Subcutaneous adipose tissue (tissue), 4 donors: Measurements from ENCODE around the gene DLG2. TPM values are rescaled to one million over a fixed set of nuclear protein-coding genes. Genes with fewer than 3 reads are reported as not detected.

Experiments used
- total RNA-seq, 4 donors: library from RNA; depleted of rRNA; stranded (reverse); fragments of >200 nt; gene quantifications; one replicate each; pipeline ENCODE4 v1.1.0, GENCODE V29; 2016
- TF ChIP-seq, protein P1 (sequence below): fragments of 450-650 bp; IDR thresholded peaks from one replicate; pipeline ENCODE4 v1.5.1; 2016; ENCODE audit warnings: low read depth, mild to moderate bottlenecking, control low read depth, antibody characterized with exemption, moderate library complexity

DLG2 gene
- total RNA-seq, 4 donors from 2014 or later: 3.6 to 7.0 (median 6.1) TPM

DNA sequence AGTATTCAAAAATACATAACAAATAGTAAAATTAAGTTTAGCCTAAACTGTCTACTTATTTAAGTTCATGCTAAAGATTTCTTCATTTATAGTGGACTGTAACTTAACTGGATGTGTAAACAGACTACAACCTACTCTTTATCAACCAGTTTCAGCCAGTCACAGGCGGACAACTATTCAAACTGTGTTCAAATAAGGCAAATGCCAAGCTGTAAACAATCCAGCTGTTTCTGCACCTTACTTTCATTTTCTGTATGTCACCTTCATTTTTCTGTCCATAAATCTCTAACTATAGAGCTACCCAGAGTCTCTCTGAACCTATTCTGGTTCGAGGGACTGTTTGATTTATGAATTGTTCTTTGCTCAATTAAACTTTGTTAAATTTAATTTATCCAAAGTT lies 992.8 kb downstream of the DLG2 start:
- TF ChIP-seq, protein P1, sequence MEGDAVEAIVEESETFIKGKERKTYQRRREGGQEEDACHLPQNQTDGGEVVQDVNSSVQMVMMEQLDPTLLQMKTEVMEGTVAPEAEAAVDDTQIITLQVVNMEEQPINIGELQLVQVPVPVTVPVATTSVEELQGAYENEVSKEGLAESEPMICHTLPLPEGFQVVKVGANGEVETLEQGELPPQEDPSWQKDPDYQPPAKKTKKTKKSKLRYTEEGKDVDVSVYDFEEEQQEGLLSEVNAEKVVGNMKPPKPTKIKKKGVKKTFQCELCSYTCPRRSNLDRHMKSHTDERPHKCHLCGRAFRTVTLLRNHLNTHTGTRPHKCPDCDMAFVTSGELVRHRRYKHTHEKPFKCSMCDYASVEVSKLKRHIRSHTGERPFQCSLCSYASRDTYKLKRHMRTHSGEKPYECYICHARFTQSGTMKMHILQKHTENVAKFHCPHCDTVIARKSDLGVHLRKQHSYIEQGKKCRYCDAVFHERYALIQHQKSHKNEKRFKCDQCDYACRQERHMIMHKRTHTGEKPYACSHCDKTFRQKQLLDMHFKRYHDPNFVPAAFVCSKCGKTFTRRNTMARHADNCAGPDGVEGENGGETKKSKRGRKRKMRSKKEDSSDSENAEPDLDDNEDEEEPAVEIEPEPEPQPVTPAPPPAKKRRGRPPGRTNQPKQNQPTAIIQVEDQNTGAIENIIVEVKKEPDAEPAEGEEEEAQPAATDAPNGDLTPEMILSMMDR: no peak

DNA sequence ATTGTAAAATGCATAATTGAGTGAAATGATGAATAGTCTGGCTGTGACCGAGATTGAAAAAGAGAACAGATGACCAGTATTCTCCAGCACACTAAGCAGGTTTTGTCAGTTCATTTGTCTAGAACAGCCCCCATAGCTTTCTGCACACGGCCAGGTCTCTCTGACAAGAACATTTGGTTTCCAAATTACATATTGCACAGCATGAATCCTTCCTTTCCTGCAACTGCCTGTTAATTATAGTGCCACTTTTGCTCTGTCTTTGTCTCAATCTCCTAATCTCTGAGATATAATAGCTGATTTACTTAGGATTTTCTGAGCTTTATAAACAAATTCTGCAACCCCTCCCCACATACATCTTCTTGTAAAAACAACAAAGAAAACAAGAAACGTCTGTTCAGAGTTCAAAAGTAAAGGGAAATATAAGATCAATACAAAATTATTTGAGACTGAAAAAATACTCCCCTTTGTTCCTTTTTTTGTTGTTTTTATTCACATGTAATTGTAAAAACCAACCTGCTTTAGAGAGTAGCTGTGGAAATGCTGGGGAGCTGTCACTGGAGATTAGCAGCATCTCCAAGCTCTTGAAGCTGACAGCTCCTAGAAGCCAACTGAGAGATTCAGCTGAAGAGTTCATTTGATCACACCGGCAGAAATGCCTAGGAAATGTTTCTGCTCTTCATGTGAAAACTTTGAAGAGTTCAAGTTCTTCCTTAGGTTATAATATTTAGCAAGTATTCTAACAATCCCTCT lies 998.1 kb downstream of the DLG2 start:
- TF ChIP-seq, protein P1: no peak

DNA sequence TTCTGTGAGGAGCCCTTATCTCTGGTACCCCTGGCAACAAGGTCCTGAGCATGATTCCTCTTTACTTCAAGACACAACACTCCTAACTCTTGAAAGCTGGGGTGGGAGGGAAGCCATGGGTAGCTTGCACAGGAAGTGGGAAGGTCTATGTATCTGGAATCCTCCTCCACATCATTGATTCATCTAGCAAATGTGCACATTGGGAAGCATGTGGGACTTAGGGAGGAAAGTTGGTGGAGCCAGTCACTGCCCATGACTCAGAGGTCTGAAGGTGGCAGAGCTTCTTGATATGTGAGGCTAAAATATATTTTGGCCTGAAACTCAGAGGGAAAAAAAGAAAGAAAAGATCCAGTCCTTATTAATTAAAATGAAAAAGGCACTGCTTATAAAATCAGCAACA lies 1000.9 kb downstream of the DLG2 start:
- TF ChIP-seq, protein P1: no peak

DNA sequence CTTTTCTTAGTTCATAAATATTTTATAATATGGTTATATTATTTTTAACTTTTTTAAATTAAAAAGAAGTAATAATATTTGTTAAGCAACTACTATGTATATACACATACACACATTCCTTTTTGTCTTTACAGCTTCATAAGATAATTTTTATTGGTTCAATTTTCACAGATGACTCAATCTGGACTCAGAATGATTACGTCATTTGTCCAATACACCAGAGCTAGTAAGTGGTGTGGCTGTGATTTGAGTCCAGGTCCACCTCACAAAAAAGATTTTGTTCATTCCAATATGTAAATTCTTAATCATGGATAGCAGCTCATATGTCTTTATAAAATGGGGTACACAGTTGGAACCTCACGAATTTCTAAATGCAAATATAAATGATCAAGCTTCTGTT lies 1014.5 kb downstream of the DLG2 start:
- TF ChIP-seq, protein P1: no peak

DNA sequence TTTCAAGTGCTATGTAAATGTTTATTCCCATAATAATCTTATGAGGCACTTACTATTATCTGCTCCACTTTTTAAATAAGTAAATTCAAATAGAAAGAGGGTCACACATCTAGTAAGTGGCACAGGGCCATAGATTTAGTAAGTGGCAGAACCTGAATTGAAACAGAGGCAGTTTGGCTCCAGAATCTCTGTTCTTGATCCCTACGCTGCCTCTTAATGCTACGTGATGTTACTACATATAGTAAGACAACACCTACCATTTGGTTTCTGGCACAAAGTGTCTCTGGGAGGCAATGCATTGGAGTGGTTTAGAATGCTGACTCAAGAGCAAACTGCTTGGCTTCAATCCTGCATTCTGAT lies 1018.3 kb downstream of the DLG2 start:
- TF ChIP-seq, protein P1: no peak

DNA sequence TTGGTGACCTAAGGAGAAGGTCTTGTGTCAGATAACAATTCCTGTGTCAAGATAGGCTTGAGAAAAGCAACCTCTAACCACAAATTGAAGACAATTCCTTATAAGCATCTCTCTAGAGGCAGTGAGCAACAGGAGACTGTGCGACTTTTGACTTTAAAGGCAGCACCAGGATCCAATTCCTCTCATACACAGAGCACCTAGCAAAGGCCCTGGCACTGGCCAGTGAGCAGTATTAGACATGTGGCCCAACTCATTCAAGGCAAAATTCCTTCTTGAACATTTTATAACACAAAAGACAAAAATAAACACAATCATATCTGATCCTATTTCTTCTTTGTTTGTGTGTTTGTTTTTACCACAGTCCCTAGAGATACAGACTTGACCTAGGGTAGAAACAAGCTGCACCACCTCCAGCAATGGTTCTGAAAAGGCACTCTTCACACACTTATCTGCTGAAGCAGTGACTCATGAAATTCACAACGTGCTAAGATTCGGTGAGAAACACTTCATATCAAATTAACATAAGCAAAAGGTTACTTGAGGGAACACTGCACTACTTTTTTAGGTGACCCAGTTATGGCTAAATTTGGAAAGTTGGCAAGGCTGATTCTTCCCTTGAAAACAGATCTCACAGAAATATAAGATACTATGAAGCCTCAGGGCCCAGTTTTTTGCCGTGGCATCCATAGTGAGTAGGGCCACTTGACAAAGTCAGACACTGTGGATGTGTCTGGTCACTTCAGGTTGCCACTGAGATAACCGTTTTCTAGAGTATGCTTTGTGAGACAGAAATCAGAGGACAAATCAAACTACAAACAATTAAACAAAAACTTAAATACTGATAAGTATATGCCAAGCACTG lies 1018.9 kb downstream of the DLG2 start:
- TF ChIP-seq, protein P1: no peak

DNA sequence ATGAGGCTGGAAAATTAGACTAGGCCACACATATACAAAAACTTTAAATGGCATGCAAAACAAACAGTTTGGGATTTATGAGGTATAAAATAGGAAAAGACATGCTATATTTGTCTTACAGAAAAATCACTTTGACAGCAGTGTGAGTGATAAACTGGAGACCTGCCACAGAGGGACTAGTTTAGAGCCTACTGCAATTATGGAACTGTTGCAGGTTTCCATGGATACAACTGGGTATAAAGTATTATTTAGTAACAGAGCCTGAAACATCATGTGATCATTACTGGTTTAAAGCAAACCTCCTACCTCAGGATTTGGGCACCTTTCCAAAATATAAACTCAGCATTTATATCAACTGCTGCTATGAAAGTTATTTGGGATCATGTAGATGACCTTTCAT lies 1032.5 kb downstream of the DLG2 start:
- TF ChIP-seq, protein P1: no peak
